Smooth muscle cell (in vitro differentiated cells): Measurements from ENCODE around the gene TIMELESS. TPM values are rescaled to one million over a fixed set of nuclear protein-coding genes. Genes with fewer than 3 reads are reported as not detected.

Source experiments
- DNase-seq: peaks from one replicate; lab custom pipeline; 2025; ENCODE audit not compliant: unreplicated experiment; lab: John Stamatoyannopoulos, UW
- H2AFZ ChIP-seq: fragments of 200-600 bp; sonication (generic); 2 replicates; pipeline ENCODE4 v1.6.0; 2016; ENCODE audit warnings: antibody characterized with exemption, low read depth, mild to moderate bottlenecking
- H3F3A ChIP-seq: fragments of 200-600 bp; sonication (generic); 2 replicates; pipeline ENCODE4 v1.6.0; 2017; ENCODE audit warnings: antibody characterized with exemption, low read depth
- H3K27ac ChIP-seq: fragments of 200-600 bp; sonication (generic); 2 replicates; pipeline ENCODE4 v1.5.1; 2016; ENCODE audit warnings: low read depth, mild to moderate bottlenecking
- H3K27me3 ChIP-seq: fragments of 200-600 bp; sonication (generic); 2 replicates; pipeline ENCODE4 v1.6.1; 2016; ENCODE audit warnings: low read depth, mild to moderate bottlenecking
- H3K36me3 ChIP-seq: fragments of 200-600 bp; sonication (generic); 2 replicates; pipeline ENCODE4 v1.5.1; 2016; ENCODE audit warnings: low read depth
- H3K4me1 ChIP-seq: fragments of 200-600 bp; sonication (generic); 2 replicates; pipeline ENCODE4 v1.5.1; 2016; ENCODE audit warnings: low read depth
- H3K4me2 ChIP-seq: fragments of 200-600 bp; sonication (generic); 2 replicates; pipeline ENCODE4 v1.6.0; 2016; ENCODE audit warnings: mild to moderate bottlenecking
- H3K4me3 ChIP-seq: fragments of 200-600 bp; sonication (generic); 2 replicates; pipeline ENCODE4 v1.5.1; 2016; ENCODE audit warnings: mild to moderate bottlenecking
- H3K79me2 ChIP-seq: fragments of 200-600 bp; sonication (generic); 2 replicates; pipeline ENCODE4 v1.6.0; 2016; ENCODE audit warnings: low read depth, mild to moderate bottlenecking
- H3K9ac ChIP-seq: fragments of 200-600 bp; sonication (generic); 2 replicates; pipeline ENCODE4 v1.6.0; 2016; ENCODE audit warnings: low read depth
- H3K9me3 ChIP-seq: fragments of 200-600 bp; sonication (generic); replicated peaks from 2 replicates; pipeline ENCODE4 v1.5.1; 2016; ENCODE audit warnings: low read depth
- H4K20me1 ChIP-seq: fragments of 200-600 bp; sonication (generic); 2 replicates; pipeline ENCODE4 v1.6.0; 2016; ENCODE audit warnings: low read depth
- CTCF ChIP-seq: fragments of 200-600 bp; sonication (generic); IDR thresholded peaks from 2 replicates; pipeline ENCODE4 v1.5.1; 2017; ENCODE audit warnings: borderline replicate concordance, mild to moderate bottlenecking, antibody characterized with exemption; ENCODE audit not compliant: insufficient read depth, poor library complexity, severe bottlenecking
- WGBS: methylation state at CpG from one replicate; pipeline ENCODE4 v1.1.7; 2016; ENCODE audit warnings: low lambda C conversion rate; 5-methylcytosine and 5-hydroxymethylcytosine counted together
- polyA plus RNA-seq: library from polyadenylated mRNA; unstranded; fragments of >200 nt; fragmentation: Nextera tagmentation; extraction: Ambion mirVana; gene quantifications from 2 replicates; pipeline ENCODE4 v1.2.1, GENCODE V29; 2016
- total RNA-seq: library from RNA; depleted of rRNA; stranded (reverse); fragments of >200 nt; gene quantifications from 2 replicates; pipeline ENCODE4 v1.2.3, GENCODE V29; 2014

The TIMELESS gene
- total and polyA plus RNA-seq, 2 experiments from 2014 or later = 6.3 to 9.9 TPM

GRCh38 chr12:56477521-56478225, 28.4 kb upstream of the TIMELESS start:
- H3K9me3 ChIP-seq = no peaks in the 10 kb centered on the region
- no peaks in the 10 kb centered on the region for H3K4me1 ChIP-seq
- 97% methylated on average over 6 of the region's 6 CpGs for WGBS
- no peak for TF ChIP-seq CTCF
- H3K4me2 ChIP-seq = no peak overlapping the region
- H3K27ac ChIP-seq = no peak overlapping the region
- no peaks in the 10 kb centered on the region for H3K36me3 ChIP-seq
- DNase-seq = no peak
- H4K20me1 ChIP-seq = no peaks in the 10 kb centered on the region
- H3K79me2 ChIP-seq = no peaks in the 10 kb centered on the region
- no peak overlapping the region for H2AFZ ChIP-seq
- no peaks in the 10 kb centered on the region for H3F3A ChIP-seq
- no peaks in the 10 kb centered on the region for H3K27me3 ChIP-seq
- H3K4me3 ChIP-seq = no peak overlapping the region
- no peak overlapping the region for H3K9ac ChIP-seq

GRCh38 chr12:56476972-56477432, 27.8 kb upstream of the TIMELESS start:
- Histone ChIP-seq H3K79me2 (no peaks in the 10 kb centered on the region), H3K4me3 (no peak overlapping the region), H3K36me3 (no peaks in the 10 kb centered on the region), H4K20me1 (no peaks in the 10 kb centered on the region), H3K27ac (no peak overlapping the region), H3F3A (no peaks in the 10 kb centered on the region), H3K27me3 (no peaks in the 10 kb centered on the region), H3K4me2 (no peak overlapping the region), H3K4me1 (no peaks in the 10 kb centered on the region), H3K9me3 (no peaks in the 10 kb centered on the region), H2AFZ (no peak overlapping the region), H3K9ac (no peak overlapping the region)
- whole genome bisulfite sequencing = 94% methylated on average over 1 of the region's 1 CpG
- TF ChIP-seq CTCF = no peak
- DNase-seq = no peak

GRCh38 chr12:56476143-56476542, 26.9 kb upstream of the TIMELESS start:
- no peak overlapping the region for H3K4me2 ChIP-seq
- no peak overlapping the region for H2AFZ ChIP-seq
- no peaks in the 10 kb centered on the region for H3K4me1 ChIP-seq
- H3K27me3 ChIP-seq = no peaks in the 10 kb centered on the region
- no peaks in the 10 kb centered on the region for H3K36me3 ChIP-seq
- no peak for DNase-seq
- no peak overlapping the region for H3K27ac ChIP-seq
- no peak overlapping the region for H3K4me3 ChIP-seq
- H3K79me2 ChIP-seq = no peaks in the 10 kb centered on the region
- H3F3A ChIP-seq = no peaks in the 10 kb centered on the region
- no peaks in the 10 kb centered on the region for H3K9me3 ChIP-seq
- H3K9ac ChIP-seq = no peak overlapping the region
- TF ChIP-seq CTCF = no peak
- WGBS = 90% methylated on average over 3 of the region's 6 CpGs
- no peaks in the 10 kb centered on the region for H4K20me1 ChIP-seq

- Histone ChIP-seq H3K4me1 (peaks cover 2% of the 10 kb centered on the region), H3K4me3 (no peak overlapping the region), H3K36me3 (no peaks in the 10 kb centered on the region), H3F3A (no peaks in the 10 kb centered on the region), H3K27ac (no peak overlapping the region), H3K27me3 (no peaks in the 10 kb centered on the region), H3K79me2 (no peaks in the 10 kb centered on the region), H3K9me3 (no peaks in the 10 kb centered on the region), H3K4me2 (no peak overlapping the region), H3K9ac (no peak overlapping the region), H2AFZ (no peak overlapping the region), H4K20me1 (no peaks in the 10 kb centered on the region)
- DNase-seq = no peak
- TF ChIP-seq CTCF = no peak
- 96% methylated on average over 9 of the region's 9 CpGs for WGBS
Observed at GRCh38 chr12:56474389-56474788, 25.2 kb upstream of the TIMELESS start.
